H9 (cell line): ENCODE data around the gene TMEM220. TPM values are rescaled to one million over a fixed set of nuclear protein-coding genes. Genes with fewer than 3 reads are reported as not detected.

ENCODE experiments used
- DNase-seq: peaks from one replicate; pipeline ENCODE4 v3.0.0-alpha.2; 2017
- H2AFZ ChIP-seq: one replicate; pipeline ENCODE4 v1.6.1; 2013; ENCODE audit warnings: mild to moderate bottlenecking, low read length, control low read depth, moderate library complexity
- H2AK5ac ChIP-seq: 2 replicates; pipeline ENCODE4 v1.6.1; 2013; ENCODE audit warnings: low read length, control low read depth, mixed read lengths; ENCODE audit not compliant: insufficient read length
- H2BK120ac ChIP-seq: one replicate; pipeline ENCODE4 v1.6.1; 2013; ENCODE audit warnings: low read depth, mild to moderate bottlenecking, low read length, control low read depth, inconsistent platforms; ENCODE audit not compliant: poor library complexity, severe bottlenecking
- H2BK12ac ChIP-seq: 2 replicates; pipeline ENCODE4 v1.6.1; 2013; ENCODE audit warnings: low read length, control low read depth, mixed read lengths, low read depth; ENCODE audit not compliant: insufficient read length
- H2BK15ac ChIP-seq: 2 replicates; pipeline ENCODE4 v1.6.1; 2013; ENCODE audit warnings: low read depth, low read length, control low read depth
- H2BK20ac ChIP-seq: one replicate; pipeline ENCODE4 v1.6.1; 2013; ENCODE audit warnings: low read depth, mild to moderate bottlenecking, low read length, control low read depth, inconsistent platforms; ENCODE audit not compliant: poor library complexity, severe bottlenecking
- H2BK5ac ChIP-seq: 2 replicates; pipeline ENCODE4 v1.6.1; 2013; ENCODE audit warnings: low read length, control low read depth, mixed read lengths; ENCODE audit not compliant: insufficient read length
- H3K14ac ChIP-seq: 2 replicates; pipeline ENCODE4 v1.6.1; 2013; ENCODE audit warnings: low read length, control low read depth; ENCODE audit not compliant: insufficient read depth
- H3K18ac ChIP-seq: 2 replicates; pipeline ENCODE4 v1.6.1; 2013; ENCODE audit warnings: low read depth, mild to moderate bottlenecking, mixed read lengths, low read length, control low read depth; ENCODE audit not compliant: insufficient read length
- H3K23ac ChIP-seq: 2 replicates; pipeline ENCODE4 v1.6.1; 2013; ENCODE audit warnings: low read length, control low read depth, mixed read lengths, low read depth; ENCODE audit not compliant: insufficient read length
- H3K23me2 ChIP-seq: 2 replicates; pipeline ENCODE4 v1.6.1; 2013; ENCODE audit warnings: low read depth, mild to moderate bottlenecking, mixed read lengths, low read length, control low read depth; ENCODE audit not compliant: insufficient read length, poor library complexity, severe bottlenecking
- H3K27ac ChIP-seq: 2 replicates; pipeline ENCODE4 v1.5.1; 2013; ENCODE audit warnings: low read length, control low read depth, mixed read lengths, low read depth; ENCODE audit not compliant: insufficient read length
- H3K27me3 ChIP-seq: 2 replicates; pipeline ENCODE4 v1.6.1; 2013; ENCODE audit warnings: low read length, control low read depth, inconsistent platforms; ENCODE audit not compliant: insufficient read depth
- H3K4ac ChIP-seq: 2 replicates; pipeline ENCODE4 v1.6.1; 2013; ENCODE audit warnings: low read depth, mild to moderate bottlenecking, control low read depth, inconsistent platforms, low read length, moderate library complexity
- H3K4me1 ChIP-seq: 2 replicates; pipeline ENCODE4 v1.6.1; 2013; ENCODE audit warnings: low read length, control low read depth, inconsistent platforms; ENCODE audit not compliant: insufficient read depth
- H3K4me2 ChIP-seq: 2 replicates; pipeline ENCODE4 v1.6.1; 2013; ENCODE audit warnings: low read length, control low read depth, mixed read lengths; ENCODE audit not compliant: insufficient read length, insufficient read depth
- H3K56ac ChIP-seq: 2 replicates; pipeline ENCODE4 v1.6.1; 2013; ENCODE audit warnings: low read depth, mild to moderate bottlenecking, mixed read lengths, low read length, control low read depth; ENCODE audit not compliant: insufficient read length
- H3K79me1 ChIP-seq: 2 replicates; pipeline ENCODE4 v1.6.1; 2013; ENCODE audit warnings: low read depth, mild to moderate bottlenecking, moderate library complexity, low read length, control low read depth, inconsistent platforms; ENCODE audit not compliant: insufficient read depth, poor library complexity, severe bottlenecking
- H3K79me2 ChIP-seq: 2 replicates; pipeline ENCODE4 v1.6.1; 2013; ENCODE audit warnings: low read length, control low read depth, inconsistent platforms; ENCODE audit not compliant: insufficient read depth
- H3K9ac ChIP-seq: 2 replicates; pipeline ENCODE4 v1.6.1; 2013; ENCODE audit warnings: low read length, control low read depth, mixed read lengths; ENCODE audit not compliant: insufficient read length; ENCODE audit errors: extremely low read depth
- H3K9me3 ChIP-seq: one replicate; pipeline ENCODE4 v1.6.1; 2013; ENCODE audit warnings: low read depth, low read length, inconsistent platforms; ENCODE audit not compliant: control insufficient read depth
- H3T11ph ChIP-seq: one replicate; pipeline ENCODE4 v1.6.1; 2013; ENCODE audit warnings: mild to moderate bottlenecking, low read length, control low read depth, inconsistent platforms
- H4K20me1 ChIP-seq: one replicate; pipeline ENCODE4 v1.6.1; 2013; ENCODE audit not compliant: control insufficient read depth, insufficient read length, insufficient read depth
- H4K5ac ChIP-seq: 2 replicates; pipeline ENCODE4 v1.6.1; 2013; ENCODE audit warnings: low read depth, mild to moderate bottlenecking, mixed read lengths, low read length, control low read depth; ENCODE audit not compliant: insufficient read length
- H4K8ac ChIP-seq: replicated peaks from 2 replicates; pipeline ENCODE4 v1.6.1; 2013; ENCODE audit warnings: low read length, control low read depth, mixed read lengths, low read depth; ENCODE audit not compliant: insufficient read length
- H4K91ac ChIP-seq: 2 replicates; pipeline ENCODE4 v1.6.1; 2013; ENCODE audit warnings: low read depth, mild to moderate bottlenecking, moderate library complexity, mixed read lengths, low read length, control low read depth; ENCODE audit not compliant: insufficient read length
- H3K27ac Mint-ChIP-seq, 3 experiments: 2 replicates in 2 of 3; 3 replicates in 1 of 3; pipeline ENCODE4 v1.8.0; 2020 to 2021; ENCODE audit warnings: mixed read lengths in 3 of 3, mild to moderate bottlenecking in 1 of 3, moderate library complexity in 1 of 3
- H3K27me3 Mint-ChIP-seq: 2 replicates; pipeline ENCODE4 v1.8.0; 2021; ENCODE audit warnings: low read depth, mild to moderate bottlenecking, moderate library complexity, mixed read lengths
- H3K36me3 Mint-ChIP-seq, 3 experiments: 2 replicates in 2 of 3; 3 replicates in 1 of 3; pipeline ENCODE4 v1.8.0; 2020 to 2021; ENCODE audit warnings: low read depth in 3 of 3, mixed read lengths in 3 of 3; ENCODE audit not compliant: insufficient read depth in 1 of 3
- H3K4me1 Mint-ChIP-seq, 2 experiments: 2 replicates each; pipeline ENCODE4 v1.8.0; 2020; ENCODE audit warnings: mixed read lengths in 2 of 2
- H3K4me3 Mint-ChIP-seq, 2 experiments: 2 replicates in 1 of 2; 3 replicates in 1 of 2; pipeline ENCODE4 v1.8.0; 2020 to 2021; ENCODE audit warnings: mild to moderate bottlenecking in 2 of 2, mixed read lengths in 2 of 2, moderate library complexity in 1 of 2
- H3K9me3 Mint-ChIP-seq, 2 experiments: 2 replicates in 1 of 2; 3 replicates in 1 of 2; pipeline ENCODE4 v1.8.0; 2020; ENCODE audit warnings: mild to moderate bottlenecking in 2 of 2, mixed read lengths in 2 of 2, moderate library complexity in 1 of 2
- WGBS: extraction: QIAGEN DNeasy Blood & Tissue Kit; methylation state at CpG from one replicate; pipeline ENCODE4 v1.1.7; 2013; ENCODE audit warnings: missing lambda C conversion rate, low lambda C conversion rate, mixed read lengths; ENCODE audit not compliant: insufficient read length; ENCODE audit errors: extremely low coverage; 5-methylcytosine and 5-hydroxymethylcytosine counted together
- total RNA-seq: library from RNA; stranded (reverse); gene quantifications from 2 replicates; pipeline ENCODE4 v1.2.1, GENCODE V29; 2021
- TF ChIP-seq, protein P1 (sequence below): fragments of 200-600 bp; sonication (generic); conservative IDR thresholded peaks from 3 replicates; pipeline ENCODE4 v1.8.0; 2021; ENCODE audit warnings: antibody characterized with exemption, mild to moderate bottlenecking

TMEM220 gene
- total RNA-seq, 1 experiment from 2014 or later: 6.1 TPM

- Histone ChIP-seq H3K4me1 (no peaks in the 10 kb centered on the region; the same call in 1 of the 2 replicates), H2BK5ac (no peak overlapping the region), H3K4me2 (no peak overlapping the region), H3K23ac (no peak overlapping the region), H4K91ac (no peak overlapping the region), H3K9ac (no peak overlapping the region), H3K79me2 (no peaks in the 10 kb centered on the region), H4K5ac (no peak overlapping the region), H4K8ac (no peak overlapping the region), H2BK12ac (no peak overlapping the region), H3K23me2 (no peaks in the 10 kb centered on the region), H3K4ac (no peak overlapping the region), H2BK15ac (no peak overlapping the region), H3K27ac (no peak overlapping the region), H3K18ac (no peak overlapping the region), H3K79me1 (no peaks in the 10 kb centered on the region), H2BK20ac (no peak overlapping the region), H2BK120ac (no peak overlapping the region), H3T11ph (no peak overlapping the region), H4K20me1 (no peaks in the 10 kb centered on the region), H2AFZ (no peak overlapping the region), H2AK5ac (no peak overlapping the region), H3K56ac (no peak overlapping the region), H3K9me3 (no peaks in the 10 kb centered on the region), H3K14ac (no peak overlapping the region), H3K27me3 (no peaks in the 10 kb centered on the region)
- peaks cover 19 to 20% of the 10 kb centered on the region in 2 experiments for H3K4me1 Mint-ChIP-seq
- no CpG with 5 or more reads among the region's 10 CpGs for WGBS
- no peak for DNase-seq
- H3K27ac Mint-ChIP-seq: no peak overlapping the region
- H3K36me3 Mint-ChIP-seq: peaks cover 0 to 9% (median 2%) of the 10 kb centered on the region in 3 experiments; a peak in 5 of 7 replicates
- TF ChIP-seq, protein P1, sequence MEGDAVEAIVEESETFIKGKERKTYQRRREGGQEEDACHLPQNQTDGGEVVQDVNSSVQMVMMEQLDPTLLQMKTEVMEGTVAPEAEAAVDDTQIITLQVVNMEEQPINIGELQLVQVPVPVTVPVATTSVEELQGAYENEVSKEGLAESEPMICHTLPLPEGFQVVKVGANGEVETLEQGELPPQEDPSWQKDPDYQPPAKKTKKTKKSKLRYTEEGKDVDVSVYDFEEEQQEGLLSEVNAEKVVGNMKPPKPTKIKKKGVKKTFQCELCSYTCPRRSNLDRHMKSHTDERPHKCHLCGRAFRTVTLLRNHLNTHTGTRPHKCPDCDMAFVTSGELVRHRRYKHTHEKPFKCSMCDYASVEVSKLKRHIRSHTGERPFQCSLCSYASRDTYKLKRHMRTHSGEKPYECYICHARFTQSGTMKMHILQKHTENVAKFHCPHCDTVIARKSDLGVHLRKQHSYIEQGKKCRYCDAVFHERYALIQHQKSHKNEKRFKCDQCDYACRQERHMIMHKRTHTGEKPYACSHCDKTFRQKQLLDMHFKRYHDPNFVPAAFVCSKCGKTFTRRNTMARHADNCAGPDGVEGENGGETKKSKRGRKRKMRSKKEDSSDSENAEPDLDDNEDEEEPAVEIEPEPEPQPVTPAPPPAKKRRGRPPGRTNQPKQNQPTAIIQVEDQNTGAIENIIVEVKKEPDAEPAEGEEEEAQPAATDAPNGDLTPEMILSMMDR: no peak
- peak overlapping the region in 1 of 2 experiments; percentile 79; a peak in 2 of 5 replicates for H3K4me3 Mint-ChIP-seq
- H3K9me3 Mint-ChIP-seq: peaks cover 0 to 2% of the 10 kb centered on the region in 2 experiments; a peak in 4 of 5 replicates
- H3K27me3 Mint-ChIP-seq: no peaks in the 10 kb centered on the region
These were observed 1.4 kb downstream of the TMEM220 start for GRCh38 chr17:10728331-10728892.
